SK-N-SH treated with all-trans-retinoic acid at 6 μM for 48 hours (cell line): Measurements from ENCODE around the gene GPC5.

Experiments
- ISL1 ChIP-seq: fragments of 250-450 bp; sonication (Bioruptor Pico); IDR thresholded peaks from 2 replicates; pipeline ENCODE4 v2.1.2; 2022; ENCODE audit warnings: mild to moderate bottlenecking, moderate library complexity
- POU6F1 ChIP-seq: fragments of 250-450 bp; sonication (Bioruptor Pico); IDR thresholded peaks from 2 replicates; pipeline ENCODE4 v1.8.0; 2021; ENCODE audit warnings: low read depth, mild to moderate bottlenecking, moderate library complexity, borderline replicate concordance
- SNAI2 ChIP-seq: fragments of 250-450 bp; sonication (Bioruptor Pico); IDR thresholded peaks from 2 replicates; pipeline ENCODE4 v1.5.0; 2020; ENCODE audit warnings: mild to moderate bottlenecking, moderate library complexity

- no peak for TF ChIP-seq SNAI2 (CRISPR knock-in tag)
- TF ChIP-seq ISL1 (CRISPR knock-in tag) = no peak
- no peak for TF ChIP-seq POU6F1
Observed at GRCh38 chr13:92303428-92303827, 905.0 kb downstream of the GPC5 start.
